ENCODE measurements around the gene CFAP90.

CFAP90 gene

DNA sequence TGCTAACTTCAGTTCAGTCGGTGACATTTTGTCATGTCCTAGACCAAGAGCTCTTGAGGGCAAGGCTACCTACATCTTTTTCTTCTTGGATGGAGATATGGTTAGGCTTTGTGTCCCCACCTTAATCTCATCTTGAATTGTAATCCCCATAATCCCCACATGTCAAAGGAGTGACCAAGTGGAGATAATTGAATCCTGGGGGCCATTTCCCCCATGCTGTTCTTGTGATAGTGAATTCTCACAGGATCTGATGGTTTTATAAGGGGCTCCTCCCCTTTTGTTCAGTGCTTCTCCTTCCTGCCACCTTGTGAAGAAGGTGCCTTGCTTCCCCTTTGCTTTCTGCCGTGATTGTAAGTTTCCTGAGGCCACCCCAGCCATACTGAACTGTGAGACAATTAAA is 2.1 kb upstream of the CFAP90 start:
- DNase-seq (ENCODE audit: low read depth, low spot score), result no peak
- H3K4me3 ChIP-seq (ENCODE audit: insufficient read length, low read depth), result no peak overlapping the region
- no peaks in the 10 kb centered on the region for H3K4me1 ChIP-seq (ENCODE audit: insufficient read depth, insufficient read length)
- peaks cover 5% of the 10 kb centered on the region for H3K36me3 ChIP-seq (ENCODE audit: insufficient read depth, insufficient read length, low read length)
- peaks cover 14% of the 10 kb centered on the region for H3K27me3 ChIP-seq (ENCODE audit: insufficient read depth, insufficient read length)
- peaks cover 4% of the 10 kb centered on the region; the same call in 1 of the 2 replicates for H3K9me3 ChIP-seq (ENCODE audit: insufficient read depth, low read length)
- TF ChIP-seq SUZ12 (IDR thresholded peaks at IDR 0.05; ENCODE audit: extremely low read depth, insufficient read depth, insufficient read length) (no peak), YY1 (IDR thresholded peaks at IDR 0.05; ENCODE audit: insufficient read depth, insufficient read length) (no peak), ZNF274 (IDR thresholded peaks at IDR 0.05; ENCODE audit: low read depth, low read length) (no peak)
- no peak overlapping the region for H3K9ac ChIP-seq (ENCODE audit: insufficient read length, low read depth)

GRCh38 chr5:7852542-7852941 is 1.6 kb upstream of the CFAP90 start:
- TF ChIP-seq ZNF274 (IDR thresholded peaks at IDR 0.05; ENCODE audit: low read depth, low read length) (no peak), YY1 (IDR thresholded peaks at IDR 0.05; ENCODE audit: insufficient read depth, insufficient read length) (no peak), SUZ12 (IDR thresholded peaks at IDR 0.05; ENCODE audit: extremely low read depth, insufficient read depth, insufficient read length) (no peak)
- H3K4me1 ChIP-seq (ENCODE audit: insufficient read depth, insufficient read length), result no peaks in the 10 kb centered on the region
- peaks cover 3% of the 10 kb centered on the region for H3K36me3 ChIP-seq (ENCODE audit: insufficient read depth, insufficient read length, low read length)
- H3K4me3 ChIP-seq (ENCODE audit: insufficient read length, low read depth), result no peak overlapping the region
- peaks cover 4% of the 10 kb centered on the region; the same call in 1 of the 2 replicates for H3K9me3 ChIP-seq (ENCODE audit: insufficient read depth, low read length)
- no peak for DNase-seq (ENCODE audit: low read depth, low spot score)
- H3K27me3 ChIP-seq (ENCODE audit: insufficient read depth, insufficient read length), result peaks cover 17% of the 10 kb centered on the region
- H3K9ac ChIP-seq (ENCODE audit: insufficient read length, low read depth), result no peak overlapping the region

DNA sequence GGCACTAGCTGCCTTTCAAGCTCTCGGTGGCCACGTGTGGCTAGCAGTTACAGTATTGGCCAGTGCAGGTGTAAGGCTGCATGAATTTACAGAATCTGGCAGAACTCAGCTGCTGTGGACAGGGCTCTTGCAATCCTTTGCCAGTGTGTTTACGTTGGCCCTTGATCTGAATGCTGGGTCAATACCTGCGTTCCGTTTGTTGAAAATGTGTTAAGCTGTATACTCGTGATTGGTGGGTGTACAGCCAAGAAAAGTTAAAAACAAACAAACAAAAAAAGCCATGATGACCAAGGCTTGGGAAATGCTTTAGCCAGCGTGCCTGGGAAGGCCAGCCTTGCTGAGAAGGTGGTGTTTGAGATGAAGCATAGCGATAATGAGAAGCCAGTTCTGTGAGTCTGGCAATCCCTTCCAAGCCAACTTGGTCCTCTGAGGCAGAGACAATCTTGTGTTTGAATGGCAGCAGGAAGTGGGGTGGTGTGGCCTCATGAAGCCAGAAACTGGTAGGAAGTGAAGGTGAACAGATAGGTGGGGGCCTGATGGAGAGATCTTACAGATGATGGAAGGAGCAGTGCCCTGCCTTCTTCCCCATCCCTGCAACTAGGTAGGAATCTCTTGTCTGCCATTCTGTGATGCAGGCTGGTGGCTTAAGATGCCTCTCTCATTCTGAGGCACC is 820 bp upstream of the CFAP90 start:
- TF ChIP-seq YY1 (IDR thresholded peaks at IDR 0.05; ENCODE audit: insufficient read depth, insufficient read length) (no peak), ZNF274 (IDR thresholded peaks at IDR 0.05; ENCODE audit: low read depth, low read length) (no peak), SUZ12 (IDR thresholded peaks at IDR 0.05; ENCODE audit: extremely low read depth, insufficient read depth, insufficient read length) (no peak)
- peaks cover 4% of the 10 kb centered on the region; the same call in 1 of the 2 replicates for H3K9me3 ChIP-seq (ENCODE audit: insufficient read depth, low read length)
- H3K27me3 ChIP-seq (ENCODE audit: insufficient read depth, insufficient read length), result peaks cover 17% of the 10 kb centered on the region
- no peak overlapping the region for H3K4me3 ChIP-seq (ENCODE audit: insufficient read length, low read depth)
- no peak overlapping the region for H3K9ac ChIP-seq (ENCODE audit: insufficient read length, low read depth)
- no peak for DNase-seq (ENCODE audit: low read depth, low spot score)
- no peaks in the 10 kb centered on the region for H3K36me3 ChIP-seq (ENCODE audit: insufficient read depth, insufficient read length, low read length)
- H3K4me1 ChIP-seq (ENCODE audit: insufficient read depth, insufficient read length), result no peaks in the 10 kb centered on the region

- TF ChIP-seq SUZ12 (IDR thresholded peaks at IDR 0.05; ENCODE audit: extremely low read depth, insufficient read depth, insufficient read length), result no peak
- Histone ChIP-seq H3K36me3 (ENCODE audit: insufficient read depth, insufficient read length, low read length) (no peaks in the 10 kb centered on the region), H3K4me1 (ENCODE audit: insufficient read depth, insufficient read length) (no peaks in the 10 kb centered on the region), H3K4me3 (ENCODE audit: insufficient read length, low read depth) (peak overlapping the region; percentile 61), H3K9me3 (ENCODE audit: insufficient read depth, low read length) (peaks cover 4% of the 10 kb centered on the region; the same call in 1 of the 2 replicates), H3K27me3 (ENCODE audit: insufficient read depth, insufficient read length) (peaks cover 17% of the 10 kb centered on the region), H3K9ac (ENCODE audit: insufficient read length, low read depth) (no peak overlapping the region)
- DNase-seq (ENCODE audit: low read depth, low spot score), result no peak
Observed at GRCh38 chr5:7851240-7851592, 283 bp upstream of the CFAP90 start.

GRCh38 chr5:7849681-7850394 is 1.1 kb downstream of the CFAP90 start:
- H3K4me3 ChIP-seq (ENCODE audit: insufficient read length, low read depth), result peak overlapping the region; percentile 56
- H3K9me3 ChIP-seq (ENCODE audit: insufficient read depth, low read length), result peaks cover 4% of the 10 kb centered on the region; the same call in 1 of the 2 replicates
- no peaks in the 10 kb centered on the region for H3K36me3 ChIP-seq (ENCODE audit: insufficient read depth, insufficient read length, low read length)
- H3K9ac ChIP-seq (ENCODE audit: insufficient read length, low read depth), result peak overlapping the region; percentile 77
- DNase-seq (ENCODE audit: low read depth, low spot score), result peak; percentile 23
- peaks cover 17% of the 10 kb centered on the region for H3K27me3 ChIP-seq (ENCODE audit: insufficient read depth, insufficient read length)
- no peak for TF ChIP-seq YY1 (IDR thresholded peaks at IDR 0.05; ENCODE audit: insufficient read depth, insufficient read length)
- no peak for TF ChIP-seq ZNF274 (IDR thresholded peaks at IDR 0.05; ENCODE audit: low read depth, low read length)
- TF ChIP-seq SUZ12 (IDR thresholded peaks at IDR 0.05; ENCODE audit: extremely low read depth, insufficient read depth, insufficient read length), result no peak
- H3K4me1 ChIP-seq (ENCODE audit: insufficient read depth, insufficient read length), result no peaks in the 10 kb centered on the region

DNA sequence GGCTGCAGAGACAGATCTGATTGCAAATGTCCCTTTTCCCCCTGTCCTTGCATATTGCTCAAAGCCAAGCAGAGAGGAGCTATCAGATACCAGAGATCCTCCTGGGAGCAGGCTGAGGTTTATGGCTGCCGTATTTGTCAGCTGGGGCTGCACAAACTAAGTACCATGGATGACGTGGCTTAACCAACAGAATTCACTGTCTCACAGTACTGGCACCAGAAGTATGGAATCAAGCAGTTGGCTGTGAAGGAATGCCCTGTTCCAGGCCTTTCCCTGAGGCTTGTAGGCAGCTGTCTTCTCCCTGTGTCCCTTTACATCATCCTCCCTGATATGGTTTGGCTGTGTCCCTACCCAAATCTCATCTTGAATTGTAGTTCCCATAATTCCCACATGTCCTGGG is 2.6 kb downstream of the CFAP90 start:
- Histone ChIP-seq H3K27me3 (ENCODE audit: insufficient read depth, insufficient read length) (peaks cover 17% of the 10 kb centered on the region), H3K4me1 (ENCODE audit: insufficient read depth, insufficient read length) (no peaks in the 10 kb centered on the region), H3K36me3 (ENCODE audit: insufficient read depth, insufficient read length, low read length) (no peaks in the 10 kb centered on the region), H3K4me3 (ENCODE audit: insufficient read length, low read depth) (no peak overlapping the region), H3K9ac (ENCODE audit: insufficient read length, low read depth) (no peak overlapping the region), H3K9me3 (ENCODE audit: insufficient read depth, low read length) (peaks cover 4% of the 10 kb centered on the region; the same call in 1 of the 2 replicates)
- DNase-seq (ENCODE audit: low read depth, low spot score), result no peak
- no peak for TF ChIP-seq SUZ12 (IDR thresholded peaks at IDR 0.05; ENCODE audit: extremely low read depth, insufficient read depth, insufficient read length)
- TF ChIP-seq YY1 (IDR thresholded peaks at IDR 0.05; ENCODE audit: insufficient read depth, insufficient read length), result no peak
- no peak for TF ChIP-seq ZNF274 (IDR thresholded peaks at IDR 0.05; ENCODE audit: low read depth, low read length)

DNA sequence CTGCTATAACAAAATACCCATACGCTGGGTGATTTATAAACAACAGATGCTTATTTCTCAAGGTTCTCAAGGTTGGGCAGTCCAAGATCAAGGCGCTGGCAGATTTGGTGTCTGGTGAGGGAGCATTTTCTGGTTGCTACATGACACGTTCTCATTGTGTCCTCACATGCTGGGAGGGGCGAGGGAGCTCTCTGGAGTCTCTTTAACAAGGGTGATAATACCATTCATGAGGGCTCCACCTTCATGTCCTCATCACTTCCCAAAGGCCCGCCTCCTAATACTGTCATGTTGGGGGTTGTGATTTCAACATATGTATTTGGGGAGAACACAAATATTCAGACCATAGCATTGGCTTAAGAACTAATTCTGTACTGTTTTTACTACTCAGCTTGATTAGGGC is 4.6 kb downstream of the CFAP90 start:
- Histone ChIP-seq H3K27me3 (ENCODE audit: insufficient read depth, insufficient read length) (peaks cover 17% of the 10 kb centered on the region), H3K9me3 (ENCODE audit: insufficient read depth, low read length) (no peaks in the 10 kb centered on the region; the same call in 1 of the 2 replicates), H3K4me3 (ENCODE audit: insufficient read length, low read depth) (no peak overlapping the region), H3K9ac (ENCODE audit: insufficient read length, low read depth) (no peak overlapping the region), H3K4me1 (ENCODE audit: insufficient read depth, insufficient read length) (no peaks in the 10 kb centered on the region), H3K36me3 (ENCODE audit: insufficient read depth, insufficient read length, low read length) (no peaks in the 10 kb centered on the region)
- TF ChIP-seq SUZ12 (IDR thresholded peaks at IDR 0.05; ENCODE audit: extremely low read depth, insufficient read depth, insufficient read length), result no peak
- TF ChIP-seq ZNF274 (IDR thresholded peaks at IDR 0.05; ENCODE audit: low read depth, low read length), result no peak
- no peak for DNase-seq (ENCODE audit: low read depth, low spot score)
